Left renal pelvis (tissue), 4 donors: Measurements from ENCODE around the gene RUNDC3A. TPM values are rescaled to one million over a fixed set of nuclear protein-coding genes. Genes with fewer than 3 reads are reported as not detected.
A peak's percentile ranks its signal among the peaks of the same experiment; 100 is the strongest.
"Not testable (repeated sequence)": the region's sequence is repeated elsewhere in the genome, so short reads cannot be mapped to it uniquely, and the experiment has no call there.

Source experiments
- DNase-seq, 4 donors: peaks; one replicate each; pipeline ENCODE4 v3.0.0-alpha.2; 2013; ENCODE audit warnings: low read depth in 4 of 4, low spot score in 3 of 4
- polyA plus RNA-seq, 4 donors: library from polyadenylated mRNA; unstranded; fragments of 120-200 nt; gene quantifications; one replicate each; pipeline ENCODE4 v1.2.1, GENCODE V29; 2013; ENCODE audit not compliant: insufficient read length in 4 of 4

The RUNDC3A gene
- polyA plus RNA-seq, 4 donors = 1.5 to 12.2 (median 2.0) TPM

DNA sequence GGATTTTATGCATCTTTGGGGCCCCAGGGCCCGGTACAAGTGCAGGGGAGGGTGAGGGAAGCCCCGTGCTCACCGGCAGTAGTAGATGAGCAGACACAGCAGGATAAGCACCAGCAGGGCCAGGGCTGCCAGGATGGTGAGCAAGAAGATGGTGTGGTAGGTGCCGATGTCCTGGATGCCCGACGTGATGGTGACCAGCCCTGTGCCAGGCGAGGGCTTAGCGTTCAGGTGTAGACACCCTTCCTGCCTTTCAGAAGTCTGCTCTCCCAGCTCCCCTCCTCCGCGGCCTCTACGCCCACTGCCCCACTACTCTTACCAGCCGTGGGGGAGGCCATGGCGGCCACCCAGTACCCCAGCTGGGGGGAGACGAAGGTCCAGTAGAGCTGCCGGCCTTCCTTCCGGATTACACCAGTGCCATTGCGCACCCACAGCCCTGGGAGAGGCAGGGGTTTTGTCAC is 47.3 kb downstream of the RUNDC3A start:
- no peak for DNase-seq

DNA sequence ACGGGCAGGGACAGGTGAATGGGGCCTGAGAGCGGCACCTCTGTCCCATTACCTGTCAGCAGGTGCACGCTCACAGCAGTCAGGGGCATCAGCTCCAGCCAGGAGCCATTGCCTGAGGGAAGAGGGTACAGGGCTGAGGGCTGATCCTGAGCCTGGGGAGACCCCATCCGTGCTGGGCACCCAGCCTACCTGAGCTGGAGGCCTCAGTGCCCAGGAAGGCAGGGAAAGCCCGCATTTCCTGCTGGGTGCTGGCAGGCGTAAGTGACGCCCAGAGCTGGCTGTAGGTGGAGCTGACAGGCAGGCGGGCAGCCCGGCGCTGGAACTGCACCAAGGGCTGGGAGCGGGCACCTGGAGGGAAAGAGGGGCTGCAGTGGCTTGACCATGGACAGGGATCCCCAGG is 47.8 kb downstream of the RUNDC3A start:
- DNase-seq = no peak

DNA sequence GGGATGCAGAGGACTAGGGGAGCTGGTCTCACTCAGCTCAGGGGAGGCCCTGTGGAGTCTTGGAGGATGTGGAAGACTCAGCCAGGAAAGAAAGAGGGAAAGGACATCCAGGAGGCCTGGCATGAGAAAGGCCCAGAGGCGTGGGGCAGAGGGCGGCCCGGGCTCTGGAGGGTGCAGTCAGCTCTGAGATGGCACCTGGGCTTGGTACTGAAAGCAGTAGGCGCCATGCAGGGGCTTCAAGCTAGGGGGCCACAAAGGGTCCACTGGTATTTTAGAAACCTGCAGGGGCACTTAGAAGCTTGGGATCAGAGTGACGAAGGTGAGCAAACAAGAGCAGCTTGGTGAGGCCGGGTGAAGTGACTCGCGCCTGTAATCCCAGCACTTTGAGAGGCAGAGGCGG is 49.7 kb downstream of the RUNDC3A start:
- no peak for DNase-seq

DNA sequence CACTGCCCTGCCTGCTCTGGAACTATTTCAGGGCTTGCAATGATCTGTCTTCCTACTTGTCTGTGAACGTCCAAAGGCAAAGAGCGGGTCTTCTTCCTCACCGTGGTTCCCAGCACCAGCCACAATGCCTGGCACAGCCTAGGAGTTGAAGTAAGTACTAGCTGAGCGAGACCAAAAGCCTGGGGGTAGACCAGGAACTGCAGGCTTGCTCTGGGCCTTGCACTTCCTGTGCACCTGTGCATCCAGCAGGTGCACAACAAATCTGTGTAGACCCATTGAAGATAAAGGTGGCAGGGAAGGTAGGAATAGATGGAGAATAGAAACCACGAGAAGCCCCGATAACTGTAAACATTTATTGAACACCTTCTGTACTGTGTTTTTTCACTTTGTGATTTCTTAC is 50.6 kb downstream of the RUNDC3A start:
- DNase-seq = no peak

DNA sequence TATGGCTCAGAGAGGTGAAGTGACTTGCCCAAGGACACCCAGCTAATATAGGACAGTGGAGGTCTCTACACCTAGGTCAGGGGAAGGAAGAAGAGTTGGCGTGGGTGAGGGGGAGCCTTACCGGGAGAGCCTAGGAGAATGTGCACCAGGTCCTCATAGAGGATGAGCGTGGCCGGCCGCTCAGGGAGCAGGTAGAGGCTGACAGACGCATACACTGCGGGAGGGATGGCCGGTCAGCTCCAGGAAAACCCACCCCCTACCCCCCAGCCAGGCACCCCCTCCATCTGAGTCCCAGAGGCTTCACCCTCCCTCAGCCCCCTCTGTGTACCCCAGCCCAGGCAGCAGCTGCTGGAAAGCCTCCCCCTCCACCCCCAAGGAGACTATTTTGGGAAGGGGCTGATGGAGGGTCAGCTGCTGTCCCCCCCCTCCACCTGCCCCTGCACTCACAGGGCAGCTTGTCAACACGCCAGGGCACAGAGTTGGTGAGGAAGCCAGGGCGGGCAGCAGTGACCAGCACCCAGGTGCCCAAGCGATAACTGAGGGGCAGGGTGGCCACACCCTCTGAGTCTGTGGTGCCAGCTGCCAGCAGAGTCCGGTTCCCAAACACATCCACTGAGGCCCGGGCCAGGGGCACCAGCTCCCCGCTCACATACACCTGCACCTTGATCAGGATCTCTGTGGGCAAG is 51.2 kb downstream of the RUNDC3A start:
- DNase-seq = no peak

DNA sequence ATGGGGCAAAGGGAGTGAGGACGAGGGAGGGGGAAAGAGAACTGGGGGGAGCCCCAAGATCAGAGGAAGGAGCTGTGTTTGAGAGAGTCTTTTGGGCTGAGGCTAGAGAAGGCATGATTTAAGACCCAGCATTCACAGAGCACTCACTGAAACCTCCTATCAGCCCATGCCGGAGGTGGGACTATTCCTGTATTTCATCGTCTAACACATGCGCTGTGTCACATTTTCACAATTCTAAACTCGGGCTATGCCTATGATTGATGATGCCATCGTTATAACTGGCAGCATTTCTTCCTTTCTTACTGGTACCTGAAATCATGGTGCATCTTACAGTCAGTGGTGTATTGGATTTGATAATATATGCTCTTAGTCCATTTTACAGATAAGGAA is 51.7 kb downstream of the RUNDC3A start:
- no peak for DNase-seq

DNA sequence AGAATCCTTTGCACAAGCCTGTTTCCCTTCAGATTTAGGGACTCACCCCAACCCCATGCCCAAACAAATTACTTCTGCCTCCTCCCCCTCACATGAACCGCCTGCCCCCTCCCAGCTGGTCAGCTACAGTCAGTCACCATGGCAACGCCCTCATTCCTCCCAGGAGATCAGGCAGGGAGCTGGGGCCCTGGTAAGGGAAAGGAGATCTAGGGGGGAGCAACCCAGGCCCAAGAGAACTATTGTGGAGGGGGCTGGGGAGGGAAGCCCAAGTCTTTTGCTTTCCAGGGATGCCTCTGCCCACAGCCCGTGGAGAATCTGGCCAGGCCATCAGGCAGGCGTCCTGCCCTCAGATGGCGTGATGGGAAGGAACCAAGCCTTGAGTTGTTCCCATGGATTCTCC is 52.4 kb downstream of the RUNDC3A start:
- DNase-seq = peak in 1 of 4 donors; percentile 76

DNA sequence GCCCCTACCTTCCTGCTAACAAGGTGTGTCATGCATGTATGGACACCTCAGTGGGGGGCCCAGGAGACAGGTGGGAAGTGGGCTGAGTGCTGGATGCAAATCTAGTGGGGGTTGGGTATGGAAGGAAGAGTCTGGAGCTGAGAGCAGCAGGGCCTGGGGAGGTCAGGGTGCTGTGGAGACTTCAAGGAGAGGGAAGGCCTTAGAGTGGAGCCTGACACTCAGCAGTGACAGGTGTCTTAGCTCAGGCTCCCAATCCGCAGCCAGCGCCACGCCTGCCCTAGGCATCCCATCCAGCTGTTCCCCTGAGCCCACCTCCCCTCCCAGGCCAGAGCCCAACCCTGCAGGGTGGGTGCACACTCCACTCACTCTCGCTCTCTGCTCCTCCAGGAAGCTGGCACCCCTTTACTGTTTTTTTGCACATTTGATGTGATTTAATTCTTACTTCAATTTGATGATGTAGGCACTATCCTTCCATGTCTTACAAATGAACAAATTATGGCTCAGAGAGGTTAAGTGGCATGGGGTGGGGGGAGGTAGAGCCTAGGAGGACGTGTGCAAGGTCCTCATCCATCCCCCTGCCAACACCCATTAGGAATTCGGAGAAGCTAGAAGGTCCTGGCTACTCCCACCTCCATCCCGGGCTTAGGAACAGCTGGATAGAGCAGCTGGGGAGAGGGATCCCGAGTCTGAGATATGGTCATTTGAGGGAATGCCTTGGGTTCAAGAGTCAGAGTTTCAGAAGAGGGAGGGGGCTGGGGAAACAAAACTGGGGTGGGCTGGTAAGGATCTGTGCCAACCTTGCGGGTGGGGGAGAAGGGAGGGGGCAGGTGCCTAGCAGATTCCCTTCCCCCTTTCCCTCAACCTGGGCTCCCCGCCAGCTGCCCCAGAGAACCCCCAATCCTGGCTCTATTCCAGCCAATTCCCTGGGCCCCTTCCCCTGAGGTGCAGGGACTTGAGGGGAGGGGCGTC is 53.2 kb downstream of the RUNDC3A start:
- no peak for DNase-seq

DNA sequence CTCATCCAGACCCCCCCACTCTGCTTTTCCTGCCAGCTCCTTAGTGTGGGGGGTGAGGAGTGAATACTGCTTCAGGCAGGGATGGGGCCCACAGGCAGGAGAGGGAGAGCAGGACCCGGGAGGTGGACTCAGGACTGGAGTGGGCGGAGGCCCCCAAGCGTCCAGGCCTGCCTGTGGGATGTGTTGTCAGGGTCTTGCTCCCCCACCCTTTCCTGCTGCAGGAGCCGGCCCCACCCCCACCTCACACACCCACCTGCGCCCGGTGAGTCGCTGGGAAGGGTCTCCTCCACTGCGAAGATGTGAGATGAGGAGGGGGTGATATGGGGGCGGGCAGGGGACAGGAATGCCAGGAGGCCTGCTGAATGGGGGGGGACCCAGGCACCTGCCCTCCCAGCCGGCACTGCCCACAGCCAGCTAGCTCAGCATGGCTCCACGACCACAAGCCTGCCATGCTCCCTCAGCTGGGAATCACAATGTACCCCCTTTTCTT is 54.1 kb downstream of the RUNDC3A start:
- no peak for DNase-seq

DNA sequence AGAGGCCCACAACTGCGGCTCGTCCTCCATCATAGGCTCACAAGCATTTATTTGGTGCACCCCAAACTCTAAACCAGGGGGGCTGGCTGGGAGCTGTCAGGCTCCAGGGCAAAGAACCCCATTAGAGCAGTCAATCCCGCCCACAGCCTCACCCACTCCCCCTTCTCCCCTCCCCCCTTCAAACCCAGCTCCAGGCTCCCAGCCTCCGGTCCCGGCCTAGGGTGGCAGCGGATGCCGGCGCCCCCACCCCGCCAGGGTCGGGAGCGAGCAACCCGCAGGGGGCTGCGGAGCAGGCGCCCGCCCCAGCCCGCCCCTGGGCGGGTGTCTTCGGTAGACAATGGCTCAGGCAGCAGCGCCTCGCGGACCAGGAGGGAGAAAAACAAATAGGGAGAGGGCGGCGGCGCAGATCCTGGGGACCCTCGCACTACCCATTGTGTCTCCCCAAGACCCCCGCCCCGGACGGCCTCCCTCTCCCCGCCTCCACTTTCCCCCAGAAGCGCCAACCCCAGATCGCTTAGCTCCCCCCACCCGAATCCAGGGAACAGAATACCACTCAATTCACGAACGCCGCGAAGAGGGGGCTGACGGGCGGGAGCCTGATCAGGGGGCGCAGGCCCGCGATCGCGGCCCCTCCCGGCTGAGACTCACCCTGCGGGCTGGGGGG is 54.7 kb downstream of the RUNDC3A start:
- no peak for DNase-seq

DNA sequence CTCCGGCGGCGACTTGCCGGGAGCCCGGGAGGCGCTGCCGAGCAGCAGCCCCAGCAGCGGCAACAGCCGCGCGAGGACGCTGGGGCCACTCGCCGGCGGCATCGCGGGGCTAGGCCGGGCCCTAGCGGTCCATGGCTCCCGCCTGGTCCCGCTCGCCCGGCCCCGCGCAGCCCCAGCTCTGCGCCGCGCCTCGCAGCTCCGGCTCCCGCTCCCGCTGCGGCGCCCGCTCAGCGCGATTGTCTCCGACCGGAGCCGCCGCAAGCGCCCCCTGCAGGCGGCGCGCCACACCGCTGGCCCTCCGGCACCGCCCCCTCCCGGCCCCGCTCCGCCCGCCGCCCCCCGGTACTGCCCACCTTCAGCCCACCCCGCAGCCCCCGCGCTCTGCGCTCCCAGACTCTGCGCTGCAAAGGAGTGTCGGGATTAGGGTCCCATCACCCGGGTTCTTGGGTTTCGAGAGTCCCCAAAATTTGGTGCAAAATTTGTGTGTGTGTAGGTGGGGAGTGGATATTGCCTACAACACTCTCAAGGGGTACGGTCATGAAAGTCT is 55.3 kb downstream of the RUNDC3A start, which contains the start of gene FAM171A2:
FAM171A2 (minus strand) TSS at position 241 of the 547 bp plus-strand sequence; CDS start at position 102, 139 bp downstream.
- no peak for DNase-seq

DNA sequence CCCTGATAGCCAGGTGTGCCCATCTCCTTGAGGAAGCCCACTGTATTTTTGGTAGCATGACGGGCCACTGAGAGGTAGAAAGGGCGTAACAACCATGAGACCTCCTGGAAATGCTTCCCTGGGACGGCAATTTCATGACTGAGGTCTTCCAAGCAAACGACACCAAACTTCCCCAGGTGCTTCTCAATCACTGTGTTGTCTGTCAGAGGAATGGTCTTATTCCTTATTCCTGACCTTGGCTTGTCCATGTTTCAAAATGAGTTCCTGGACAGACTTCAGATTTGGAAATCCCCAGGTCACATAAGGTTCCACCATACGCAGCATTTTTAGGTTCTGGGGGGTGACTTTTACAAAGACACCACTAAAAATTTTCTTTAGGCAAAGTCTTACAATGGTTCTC is 56.6 kb downstream of the RUNDC3A start:
- DNase-seq = not testable (repeated sequence)

DNA sequence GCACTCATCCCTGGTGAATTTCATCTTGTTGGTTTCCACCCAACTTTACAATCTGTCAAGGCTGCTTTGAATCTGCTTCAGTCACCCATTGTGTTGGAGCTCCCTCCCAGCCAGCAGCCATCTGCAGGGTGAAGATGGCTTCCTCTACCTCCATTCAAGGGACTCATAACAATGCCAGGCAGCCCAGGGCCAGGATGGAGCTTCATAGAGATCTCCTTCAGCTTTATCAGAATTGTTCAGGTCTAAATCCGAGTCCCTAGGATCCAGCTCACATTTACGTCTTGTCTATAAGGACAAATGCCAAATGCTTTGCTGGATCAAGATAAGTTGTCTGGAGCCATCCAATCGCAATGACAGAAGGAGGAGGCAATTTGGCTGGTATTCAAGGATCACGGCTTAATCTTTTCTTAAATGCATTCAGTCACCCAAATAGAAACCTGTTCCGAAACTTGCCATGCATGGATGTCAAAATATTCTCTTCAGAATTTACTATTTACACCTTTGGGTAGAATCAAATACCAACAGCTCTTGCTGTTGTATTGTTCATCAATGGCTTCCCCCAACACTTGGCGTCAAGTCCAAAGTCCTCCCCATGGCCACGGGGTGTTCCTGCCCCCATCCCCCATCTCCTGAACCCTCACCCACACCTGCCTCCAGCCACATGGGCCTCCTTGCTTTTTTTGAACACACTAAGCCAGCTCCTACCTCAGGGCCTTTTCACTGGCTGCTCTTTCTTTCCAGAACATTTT is 59.0 kb downstream of the RUNDC3A start:
- no peak for DNase-seq

Other genes starting within 250 kb of the RUNDC3A start
- gene LSM12, start 241.9 kb upstream of the RUNDC3A start, polyA plus RNA-seq = 10 to 100 TPM; 34.2 to 48.7 (median 41.2) TPM
- 10 to 100 TPM; 59.9 to 91.7 (median 73.9) TPM for gene G6PC3, start 237.9 kb upstream of the RUNDC3A start, polyA plus RNA-seq
- gene HDAC5, start 185.0 kb upstream of the RUNDC3A start, polyA plus RNA-seq = 10 to 100 TPM; 42.3 to 54.2 (median 47.3) TPM
- gene HROB, start 166.7 kb upstream of the RUNDC3A start, polyA plus RNA-seq = 1 to 10 TPM; 4.1 to 5.3 (median 4.6) TPM
- gene ASB16, start 137.9 kb upstream of the RUNDC3A start, polyA plus RNA-seq = 1 to 10 TPM; 1.1 to 4.0 (median 2.1) TPM
- gene TMUB2, start 121.6 kb upstream of the RUNDC3A start, polyA plus RNA-seq = 10 to 100 TPM; 40.0 to 54.2 (median 42.8) TPM
- 10 to 100 TPM; 54.6 to 71.1 (median 68.9) TPM for gene ATXN7L3, start 108.7 kb upstream of the RUNDC3A start, polyA plus RNA-seq
- 100 to 1,000 TPM; 121 to 137 (median 129) TPM for gene UBTF, start 88.9 kb upstream of the RUNDC3A start, polyA plus RNA-seq
- 10 to 100 TPM in 1 of 4 donors, 1 to 10 TPM in 3; 7.6 to 60.4 (median 9.5) TPM for gene SLC4A1, start 40.5 kb upstream of the RUNDC3A start, polyA plus RNA-seq
- gene SLC25A39, start 16.2 kb downstream of the RUNDC3A start, polyA plus RNA-seq = 100 to 1,000 TPM in 2 of 4 donors, 10 to 100 TPM in 2; 80.2 to 123 (median 106) TPM
- 100 to 1,000 TPM; 208 to 298 (median 242) TPM for gene GRN, start 36.7 kb downstream of the RUNDC3A start, polyA plus RNA-seq
- gene FAM171A2, start 55.3 kb downstream of the RUNDC3A start, polyA plus RNA-seq = 10 to 100 TPM; 31.5 to 67.0 (median 43.9) TPM
- 1 to 10 TPM; 4.3 to 10.0 (median 6.2) TPM for gene ITGA2B, start 81.0 kb downstream of the RUNDC3A start, polyA plus RNA-seq
- 10 to 100 TPM; 43.4 to 53.8 (median 47.0) TPM for gene GPATCH8, start 194.8 kb downstream of the RUNDC3A start, polyA plus RNA-seq
- gene FZD2, start 248.9 kb downstream of the RUNDC3A start, polyA plus RNA-seq = 10 to 100 TPM; 24.1 to 53.0 (median 34.0) TPM